ENCODE measurements around the gene ANKRD23.

DNA sequence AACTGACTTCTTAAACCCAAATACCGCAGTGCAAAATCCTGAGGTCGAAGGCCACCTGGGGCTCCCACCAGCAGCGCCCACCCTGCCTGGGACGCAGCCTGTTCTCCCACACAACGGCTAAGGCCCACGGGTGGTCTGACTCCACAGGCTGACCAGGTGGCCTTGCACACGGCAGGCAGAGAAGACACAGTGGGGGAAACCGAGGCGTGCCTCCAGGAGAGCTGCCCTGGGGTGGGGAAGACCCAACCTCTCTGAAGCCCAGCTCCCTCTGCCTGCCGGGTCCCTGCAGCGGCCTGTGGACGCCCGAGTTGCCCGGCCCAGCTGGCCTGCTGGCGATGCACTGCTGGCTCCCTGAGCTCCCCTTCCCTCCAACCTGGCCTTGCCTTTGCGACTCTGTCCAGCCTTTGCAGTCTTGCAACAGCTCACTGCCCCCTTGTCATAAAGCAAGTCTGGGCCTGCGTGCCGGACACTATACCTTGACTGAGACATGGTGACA, 35.8 kb upstream of the ANKRD23 start:
- TF ChIP-seq POLR2AphosphoS5 (IDR thresholded peaks at IDR 0.05) (no peak), EP300 (IDR thresholded peaks at IDR 0.05) (no peak)
- TF ChIP-seq, protein P1, sequence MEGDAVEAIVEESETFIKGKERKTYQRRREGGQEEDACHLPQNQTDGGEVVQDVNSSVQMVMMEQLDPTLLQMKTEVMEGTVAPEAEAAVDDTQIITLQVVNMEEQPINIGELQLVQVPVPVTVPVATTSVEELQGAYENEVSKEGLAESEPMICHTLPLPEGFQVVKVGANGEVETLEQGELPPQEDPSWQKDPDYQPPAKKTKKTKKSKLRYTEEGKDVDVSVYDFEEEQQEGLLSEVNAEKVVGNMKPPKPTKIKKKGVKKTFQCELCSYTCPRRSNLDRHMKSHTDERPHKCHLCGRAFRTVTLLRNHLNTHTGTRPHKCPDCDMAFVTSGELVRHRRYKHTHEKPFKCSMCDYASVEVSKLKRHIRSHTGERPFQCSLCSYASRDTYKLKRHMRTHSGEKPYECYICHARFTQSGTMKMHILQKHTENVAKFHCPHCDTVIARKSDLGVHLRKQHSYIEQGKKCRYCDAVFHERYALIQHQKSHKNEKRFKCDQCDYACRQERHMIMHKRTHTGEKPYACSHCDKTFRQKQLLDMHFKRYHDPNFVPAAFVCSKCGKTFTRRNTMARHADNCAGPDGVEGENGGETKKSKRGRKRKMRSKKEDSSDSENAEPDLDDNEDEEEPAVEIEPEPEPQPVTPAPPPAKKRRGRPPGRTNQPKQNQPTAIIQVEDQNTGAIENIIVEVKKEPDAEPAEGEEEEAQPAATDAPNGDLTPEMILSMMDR (IDR thresholded peaks at IDR 0.05), result no peak
